SU-DHL-6 (cell line): ENCODE results near the gene WDR44.

Experiments used
- H2AFZ ChIP-seq: fragments of 200-600 bp; sonication (generic); 2 replicates; pipeline ENCODE4 v1.6.1; 2014; ENCODE audit warnings: low read depth, mild to moderate bottlenecking, moderate library complexity, mixed read lengths, antibody characterized with exemption, low read length; ENCODE audit not compliant: severe bottlenecking
- H3F3A ChIP-seq: fragments of 200-600 bp; shearing (Covaris generic); 2 replicates; pipeline ENCODE4 v1.6.0; 2016; ENCODE audit warnings: antibody characterized with exemption, mild to moderate bottlenecking; ENCODE audit not compliant: insufficient read depth
- H3K27ac ChIP-seq: fragments of 200-600 bp; sonication (generic); 2 replicates; pipeline ENCODE4 v1.5.1; 2016; ENCODE audit warnings: low read depth, mild to moderate bottlenecking, low read length, moderate library complexity, mixed read lengths
- H3K27me3 ChIP-seq: fragments of 200-600 bp; sonication (generic), shearing (Covaris generic); 2 replicates; pipeline ENCODE4 v1.6.0; 2014; ENCODE audit warnings: mild to moderate bottlenecking, low read length
- H3K36me3 ChIP-seq: fragments of 200-600 bp; sonication (generic); 2 replicates; pipeline ENCODE4 v1.6.1; 2014; ENCODE audit warnings: mild to moderate bottlenecking, low read length, mixed read lengths
- H3K4me2 ChIP-seq: fragments of 300-600, 200-600 bp; shearing (Covaris generic), sonication (generic); 2 replicates; pipeline ENCODE4 v1.6.0; 2014; ENCODE audit warnings: low read length, low read depth, mild to moderate bottlenecking; ENCODE audit not compliant: poor library complexity, severe bottlenecking
- H3K4me3 ChIP-seq: fragments of 200-600 bp; sonication (generic); 2 replicates; pipeline ENCODE4 v1.5.1; 2014; ENCODE audit warnings: antibody characterized with exemption, low read length, mild to moderate bottlenecking, mixed read lengths; ENCODE audit not compliant: insufficient read depth, poor library complexity, severe bottlenecking
- H3K79me2 ChIP-seq: fragments of 200-600 bp; sonication (generic); 2 replicates; pipeline ENCODE4 v1.6.1; 2014; ENCODE audit warnings: mild to moderate bottlenecking, low read length, moderate library complexity; ENCODE audit not compliant: insufficient read depth
- H3K9ac ChIP-seq: fragments of 200-600 bp; sonication (generic); 2 replicates; pipeline ENCODE4 v1.7.0; 2014; ENCODE audit warnings: mild to moderate bottlenecking, low read length
- H3K9me2 ChIP-seq: fragments of 200-600 bp; sonication (generic); replicated peaks from 2 replicates; pipeline ENCODE4 v1.6.1; 2014; ENCODE audit warnings: low read length; ENCODE audit not compliant: insufficient read depth
- H3K9me3 ChIP-seq: fragments of 200-600 bp; sonication (generic); 2 replicates; pipeline ENCODE4 v1.6.1; 2014; ENCODE audit warnings: low read length, mixed read lengths; ENCODE audit not compliant: insufficient read depth
- H4K20me1 ChIP-seq: fragments of 200-600 bp; sonication (generic); 2 replicates; pipeline ENCODE4 v1.6.1; 2014; ENCODE audit warnings: low read depth, mild to moderate bottlenecking, antibody characterized with exemption, low read length, moderate library complexity, mixed read lengths
- EZH2phosphoT487 ChIP-seq: fragments of 200-600 bp; sonication (generic), shearing (Covaris generic); conservative IDR thresholded peaks from 2 replicates; pipeline ENCODE4 v1.6.1; 2018; ENCODE audit warnings: mild to moderate bottlenecking, antibody characterized with exemption, low read length, moderate library complexity, mixed read lengths
- TF ChIP-seq, protein P1 (sequence below): fragments of 200-600 bp; sonication (generic); IDR thresholded peaks from one replicate; pipeline ENCODE4 v1.5.1; 2017; ENCODE audit warnings: antibody characterized with exemption, mild to moderate bottlenecking, low read length, moderate library complexity; ENCODE audit not compliant: insufficient read depth, poor library complexity, severe bottlenecking

WDR44 gene

DNA sequence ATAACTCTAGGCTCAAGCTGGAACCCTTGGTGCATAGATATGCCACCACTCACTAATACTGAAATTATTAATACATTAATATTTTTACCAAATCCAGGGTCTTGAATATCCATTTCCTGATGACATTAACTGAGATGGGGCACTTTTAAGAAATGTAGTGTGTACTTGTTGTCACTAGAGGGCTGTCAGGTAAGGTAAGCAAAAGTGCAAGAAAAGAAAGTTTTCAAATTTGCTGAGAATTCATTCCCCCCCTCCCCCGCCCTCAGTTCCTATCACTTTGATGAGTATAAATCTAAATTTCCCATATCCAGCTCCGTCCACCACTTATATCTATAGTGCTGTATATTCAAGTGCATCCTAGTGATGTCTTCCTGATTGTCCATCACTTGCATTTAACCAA, 20.5 kb upstream of the WDR44 start:
- no peak for TF ChIP-seq EZH2phosphoT487
- TF ChIP-seq, protein P1, sequence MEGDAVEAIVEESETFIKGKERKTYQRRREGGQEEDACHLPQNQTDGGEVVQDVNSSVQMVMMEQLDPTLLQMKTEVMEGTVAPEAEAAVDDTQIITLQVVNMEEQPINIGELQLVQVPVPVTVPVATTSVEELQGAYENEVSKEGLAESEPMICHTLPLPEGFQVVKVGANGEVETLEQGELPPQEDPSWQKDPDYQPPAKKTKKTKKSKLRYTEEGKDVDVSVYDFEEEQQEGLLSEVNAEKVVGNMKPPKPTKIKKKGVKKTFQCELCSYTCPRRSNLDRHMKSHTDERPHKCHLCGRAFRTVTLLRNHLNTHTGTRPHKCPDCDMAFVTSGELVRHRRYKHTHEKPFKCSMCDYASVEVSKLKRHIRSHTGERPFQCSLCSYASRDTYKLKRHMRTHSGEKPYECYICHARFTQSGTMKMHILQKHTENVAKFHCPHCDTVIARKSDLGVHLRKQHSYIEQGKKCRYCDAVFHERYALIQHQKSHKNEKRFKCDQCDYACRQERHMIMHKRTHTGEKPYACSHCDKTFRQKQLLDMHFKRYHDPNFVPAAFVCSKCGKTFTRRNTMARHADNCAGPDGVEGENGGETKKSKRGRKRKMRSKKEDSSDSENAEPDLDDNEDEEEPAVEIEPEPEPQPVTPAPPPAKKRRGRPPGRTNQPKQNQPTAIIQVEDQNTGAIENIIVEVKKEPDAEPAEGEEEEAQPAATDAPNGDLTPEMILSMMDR = no peak
- no peaks in the 10 kb centered on the region for H3K36me3 ChIP-seq
- no peak overlapping the region for H3K4me2 ChIP-seq
- no peak overlapping the region for H3K27ac ChIP-seq
- no peaks in the 10 kb centered on the region for H3K27me3 ChIP-seq
- no peaks in the 10 kb centered on the region for H3K9me3 ChIP-seq
- H3K79me2 ChIP-seq = no peaks in the 10 kb centered on the region
- H3K4me3 ChIP-seq = no peak overlapping the region
- no peak overlapping the region for H2AFZ ChIP-seq
- no peaks in the 10 kb centered on the region for H3K9me2 ChIP-seq
- H3F3A ChIP-seq = no peaks in the 10 kb centered on the region
- H3K9ac ChIP-seq = no peak overlapping the region
- no peaks in the 10 kb centered on the region for H4K20me1 ChIP-seq

DNA sequence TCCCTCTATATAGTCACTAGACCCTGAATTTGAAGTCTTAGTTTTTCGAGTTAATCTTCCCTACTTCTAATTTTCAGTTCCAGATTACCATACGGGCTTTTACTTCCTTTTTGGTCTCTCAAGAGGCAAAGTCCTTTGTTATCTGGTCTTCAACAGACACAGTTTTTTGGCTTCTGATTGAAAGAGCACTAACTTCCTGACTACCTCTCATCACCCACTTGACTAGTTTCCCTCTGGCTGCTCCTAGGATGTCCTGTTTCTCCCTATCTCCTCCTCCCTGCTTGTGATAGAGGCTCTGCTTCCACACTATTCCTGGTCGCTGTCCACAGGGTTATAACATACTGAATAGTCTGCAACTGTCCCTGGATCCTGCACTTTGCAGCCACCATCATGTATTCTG, 16.7 kb upstream of the WDR44 start:
- Histone ChIP-seq H3K27ac (no peak overlapping the region), H3K9me3 (no peaks in the 10 kb centered on the region), H3K9me2 (no peaks in the 10 kb centered on the region), H3K36me3 (no peaks in the 10 kb centered on the region), H3K4me2 (no peak overlapping the region), H3K9ac (no peak overlapping the region), H4K20me1 (no peaks in the 10 kb centered on the region), H3K4me3 (no peak overlapping the region), H2AFZ (no peak overlapping the region), H3F3A (no peaks in the 10 kb centered on the region), H3K79me2 (no peaks in the 10 kb centered on the region), H3K27me3 (no peaks in the 10 kb centered on the region)
- TF ChIP-seq EZH2phosphoT487 = no peak
- TF ChIP-seq, protein P1 = no peak

DNA sequence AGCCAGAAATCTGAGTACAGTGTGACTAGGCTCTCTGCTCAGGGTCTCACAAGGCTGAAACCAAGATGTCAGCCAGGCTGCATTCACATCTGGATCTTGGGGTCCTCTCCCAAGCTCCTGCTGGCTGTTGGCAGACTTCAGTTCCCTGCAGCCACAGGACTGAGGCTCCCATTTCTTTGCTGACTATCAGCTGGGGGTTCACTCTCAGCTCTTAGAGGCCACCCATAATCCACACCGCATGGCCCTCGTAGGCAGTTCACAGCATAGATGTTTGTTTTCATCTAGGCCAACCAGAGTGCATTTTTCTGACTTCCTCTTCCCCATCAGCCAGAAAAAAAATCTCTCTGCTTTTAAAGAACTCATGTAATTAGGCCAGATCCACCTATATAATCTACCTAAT, 8.2 kb upstream of the WDR44 start:
- Histone ChIP-seq H3K27ac (no peak overlapping the region), H3K4me2 (no peak overlapping the region), H3K27me3 (no peaks in the 10 kb centered on the region), H3K9me3 (no peaks in the 10 kb centered on the region), H3K36me3 (no peaks in the 10 kb centered on the region), H3K79me2 (no peaks in the 10 kb centered on the region), H2AFZ (no peak overlapping the region), H4K20me1 (no peaks in the 10 kb centered on the region), H3K4me3 (no peak overlapping the region), H3K9ac (no peak overlapping the region), H3F3A (no peaks in the 10 kb centered on the region), H3K9me2 (no peaks in the 10 kb centered on the region)
- TF ChIP-seq, protein P1 = no peak
- no peak for TF ChIP-seq EZH2phosphoT487
